AG08395 (cell line): ENCODE results near the gene ADCYAP1R1.
A peak's percentile ranks its signal among the peaks of the same experiment; 100 is the strongest.

Experiments used
- DNase-seq: peaks from one replicate; pipeline ENCODE4 v3.0.0; 2012; ENCODE audit warnings: mixed read lengths, low spot score

ADCYAP1R1 gene

GRCh38 chr7:31043051-31043471, 9.0 kb upstream of the ADCYAP1R1 start:
- DNase-seq, result no peak

- DNase-seq, result no peak
Measured at GRCh38 chr7:31044529-31044928, 7.6 kb upstream of the ADCYAP1R1 start.

DNA sequence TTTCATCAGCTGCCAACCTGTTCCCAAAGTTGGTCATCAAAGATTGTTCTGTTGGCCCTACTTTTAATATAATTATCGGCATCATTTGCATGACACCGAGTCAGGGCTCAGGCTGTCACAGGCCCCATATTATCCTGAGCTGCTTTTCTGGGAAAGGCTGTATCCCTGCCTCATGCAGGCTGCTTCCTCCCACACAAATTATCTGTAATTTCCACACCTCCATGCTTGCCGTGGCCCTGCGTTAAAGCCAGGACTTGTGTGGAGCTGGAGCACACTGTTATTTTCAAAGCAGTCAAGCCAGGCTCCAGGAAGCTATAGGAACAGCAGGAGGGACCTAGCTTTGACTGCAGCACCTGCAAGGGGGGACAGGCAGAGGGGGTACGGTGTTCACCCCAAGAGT, 5.4 kb upstream of the ADCYAP1R1 start:
- DNase-seq, result no peak

DNA sequence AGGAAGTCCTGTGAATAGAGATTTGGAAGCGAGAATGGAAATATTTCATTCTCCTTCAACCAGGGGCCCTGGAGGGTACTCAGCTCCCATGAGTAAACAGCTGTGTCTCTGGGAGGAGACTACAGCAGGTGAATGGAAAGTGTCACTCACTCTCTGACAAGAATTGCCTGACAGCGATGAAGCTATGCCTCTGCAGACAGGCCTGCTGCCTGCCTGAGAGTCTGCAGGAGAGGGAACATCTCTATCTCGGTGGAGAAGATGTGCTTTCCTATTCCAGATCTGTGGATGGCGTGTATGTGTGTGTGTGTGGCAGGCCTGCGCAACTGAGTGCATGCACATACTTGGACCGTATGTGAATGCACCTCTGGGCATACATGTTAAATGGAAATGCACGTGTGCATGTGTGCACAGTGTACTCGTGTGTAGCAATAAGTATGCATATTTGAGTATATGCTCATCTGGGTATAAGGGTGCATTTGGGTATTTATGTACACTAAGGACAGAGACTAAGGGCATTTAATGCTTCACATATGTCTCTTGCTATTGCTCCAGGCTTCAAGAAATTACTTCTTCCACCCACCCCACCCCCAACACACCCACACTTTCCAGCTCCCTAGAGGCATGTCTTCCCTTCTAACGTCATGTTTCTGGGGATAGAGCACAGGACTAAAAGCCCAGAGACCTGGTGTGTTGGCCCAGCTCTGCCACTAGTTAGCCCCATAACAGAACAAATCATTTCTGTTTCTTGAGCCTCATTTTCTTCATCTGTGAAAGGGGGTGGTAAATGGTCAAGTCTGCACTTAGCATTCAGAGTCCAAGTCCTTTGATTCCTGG, 4.6 kb upstream of the ADCYAP1R1 start:
- no peak for DNase-seq

DNA sequence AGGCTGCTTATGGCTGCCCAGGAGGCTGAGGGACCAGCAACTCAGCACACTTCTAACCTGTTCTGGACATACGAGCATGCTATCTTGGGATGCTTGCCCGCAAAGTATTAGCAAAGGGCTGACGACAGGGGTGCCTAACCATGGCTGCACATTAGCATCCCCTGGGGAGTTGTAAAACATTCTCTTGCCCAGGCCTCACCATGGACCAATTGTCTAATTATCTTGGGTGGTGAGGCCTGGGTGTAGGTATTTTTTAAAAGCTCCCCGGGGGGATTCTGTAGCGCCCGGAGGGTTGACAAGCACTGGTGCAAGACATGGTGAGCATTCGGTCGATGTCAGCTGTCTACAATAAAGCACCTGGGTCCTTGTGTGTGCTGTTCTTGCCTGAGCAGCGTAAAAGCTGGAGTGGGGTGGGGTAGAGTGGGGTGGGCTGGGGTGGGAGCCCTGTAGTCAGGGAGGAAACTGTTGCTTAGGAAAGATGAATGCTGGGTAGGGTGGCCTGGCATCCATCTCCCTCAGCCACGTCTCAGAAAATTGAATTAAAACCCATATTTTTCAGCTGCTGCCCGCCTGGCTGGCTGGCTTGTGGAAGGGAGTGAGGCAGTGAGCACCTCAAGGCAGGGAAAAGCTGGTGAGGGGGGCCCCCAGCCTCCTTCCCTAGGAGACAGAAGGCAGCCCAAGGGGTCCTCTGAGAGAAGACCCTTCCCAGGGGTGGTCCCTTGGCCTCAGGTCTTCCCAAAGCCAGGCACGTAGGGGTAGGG, 2.9 kb upstream of the ADCYAP1R1 start:
- DNase-seq, result no peak

DNA sequence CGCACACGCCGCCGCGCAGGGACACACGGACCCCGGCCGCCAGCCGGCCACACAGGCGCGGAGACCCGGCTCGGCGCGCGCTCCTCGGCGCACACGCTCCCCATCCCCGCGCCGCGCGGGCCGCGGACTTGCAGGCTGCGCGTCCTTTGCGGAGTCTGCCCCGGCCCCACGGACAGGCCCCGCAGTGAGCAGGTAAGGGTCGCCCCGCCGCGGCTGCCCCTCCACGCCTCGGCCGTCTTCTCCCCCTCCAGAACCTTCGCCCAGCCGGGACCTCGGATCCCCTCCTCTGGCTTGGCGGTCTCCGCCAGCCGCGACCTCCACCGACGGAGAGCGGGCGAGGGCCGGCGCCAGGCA, 356 bp downstream of the ADCYAP1R1 start:
- DNase-seq, result no peak

GRCh38 chr7:31052841-31053601, 913 bp downstream of the ADCYAP1R1 start:
- DNase-seq, result no peak

GRCh38 chr7:31053986-31054385, 1.9 kb downstream of the ADCYAP1R1 start:
- no peak for DNase-seq

DNA sequence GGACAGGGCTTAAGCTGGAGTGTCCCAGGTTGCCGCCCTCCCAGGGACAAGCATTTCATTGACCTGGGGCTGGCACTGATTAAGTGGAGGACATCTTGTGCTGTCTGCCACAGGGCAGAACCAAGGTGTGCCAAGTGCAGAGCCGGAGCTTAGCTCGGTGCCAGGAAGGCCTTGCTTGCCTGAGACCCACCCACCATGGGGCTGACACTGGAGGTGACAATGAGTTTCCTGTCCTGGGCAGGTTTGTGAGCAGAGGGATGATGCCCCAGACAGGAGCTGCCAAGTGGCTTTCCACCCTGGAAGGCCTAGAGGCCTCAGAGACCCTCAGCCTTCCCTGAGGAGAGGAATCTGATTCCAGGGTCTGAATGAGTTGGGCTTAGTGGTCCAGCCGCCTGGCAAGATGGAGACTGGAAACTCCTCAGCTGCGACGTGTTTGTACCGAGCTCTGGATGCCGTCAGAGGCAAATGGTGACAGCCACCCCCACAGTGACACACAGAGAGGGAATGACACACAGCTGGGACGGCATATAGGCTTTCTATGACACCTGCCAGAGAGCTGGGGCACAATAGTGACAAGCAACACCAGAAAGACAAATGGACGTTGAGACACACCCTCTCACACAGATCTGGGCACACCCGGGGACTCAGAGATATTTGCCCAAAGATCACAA, 2.6 kb downstream of the ADCYAP1R1 start:
- no peak for DNase-seq

GRCh38 chr7:31055471-31055870, 3.4 kb downstream of the ADCYAP1R1 start:
- no peak for DNase-seq

- no peak for DNase-seq
Measured at GRCh38 chr7:31056775-31057346, 4.8 kb downstream of the ADCYAP1R1 start.

DNA sequence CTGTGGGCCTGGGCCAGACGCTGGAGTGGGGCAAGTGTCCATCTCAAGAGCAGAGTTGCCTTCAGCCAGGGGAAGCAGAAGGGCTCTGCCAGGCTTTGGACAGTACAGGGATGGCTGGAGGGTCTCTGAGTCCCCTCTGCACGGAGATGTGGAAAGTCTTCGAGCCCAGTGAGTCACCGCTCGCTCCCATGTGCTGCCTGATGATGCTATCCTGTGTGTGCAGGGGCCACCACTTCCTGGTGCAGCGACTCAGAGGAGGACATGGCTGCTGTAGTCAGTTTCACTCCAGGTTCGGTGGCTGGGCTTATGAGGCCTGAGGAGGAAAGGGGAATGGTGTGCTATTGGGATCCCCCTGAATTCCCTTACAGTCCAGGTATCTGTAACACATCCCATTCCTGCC, 6.0 kb downstream of the ADCYAP1R1 start:
- peak; percentile 30 for DNase-seq

- no peak for DNase-seq
Measured at GRCh38 chr7:31058688-31059087, 6.6 kb downstream of the ADCYAP1R1 start.

DNA sequence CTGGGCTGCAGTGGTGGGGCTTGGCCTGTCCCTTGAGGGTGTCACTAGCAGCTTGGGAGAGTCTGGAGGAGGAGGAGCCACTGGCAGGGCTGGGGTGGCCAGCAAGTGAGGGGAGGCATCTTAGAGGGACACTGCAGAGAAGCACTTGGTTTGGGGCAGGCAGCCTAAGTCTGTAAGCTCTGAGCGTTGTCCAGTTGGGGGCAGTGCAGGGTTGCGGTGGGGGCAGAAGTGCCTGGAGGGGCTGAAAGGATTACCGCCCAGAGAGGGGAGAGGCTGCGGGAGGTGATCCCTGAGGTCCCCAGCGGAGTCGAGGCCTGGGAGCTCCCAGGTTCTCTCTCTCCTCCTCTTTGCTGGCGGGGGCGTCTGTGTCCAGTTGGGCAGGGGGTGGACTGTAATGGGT, 7.4 kb downstream of the ADCYAP1R1 start:
- DNase-seq, result no peak

- DNase-seq, result no peak
Measured at GRCh38 chr7:31061185-31061584, 9.1 kb downstream of the ADCYAP1R1 start.

DNA sequence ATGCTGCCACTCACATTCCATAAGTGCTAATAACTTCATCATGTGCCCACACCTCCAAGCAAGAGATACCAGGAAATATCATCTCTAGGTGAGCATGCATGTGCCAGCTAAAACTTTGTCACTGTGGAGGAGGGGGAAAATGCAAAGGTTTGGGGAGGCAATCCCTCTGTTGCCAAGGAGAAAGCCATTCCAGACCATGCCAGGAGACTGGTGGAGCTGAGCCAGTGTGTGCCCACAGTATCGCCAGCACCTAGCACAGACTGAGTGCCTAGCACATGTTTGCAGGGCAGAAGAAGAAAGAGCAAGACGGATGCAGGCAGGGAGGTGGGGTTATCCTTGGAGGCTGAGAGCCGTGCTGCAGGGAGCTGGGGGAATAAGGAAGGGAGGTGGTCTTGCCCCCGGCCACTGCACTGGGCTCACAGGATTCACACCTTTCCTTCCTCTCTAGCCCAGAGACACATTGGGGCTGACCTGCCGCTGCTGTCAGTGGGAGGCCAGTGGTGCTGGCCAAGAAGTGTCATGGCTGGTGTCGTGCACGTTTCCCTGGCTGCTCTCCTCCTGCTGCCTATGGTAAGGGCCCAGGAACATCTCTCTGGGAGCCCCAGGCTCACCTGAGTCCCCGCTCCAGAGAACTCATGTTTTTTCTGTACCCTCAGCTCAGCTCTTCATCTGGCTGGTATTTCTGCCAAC, 10.8 kb downstream of the ADCYAP1R1 start:
- no peak for DNase-seq

- DNase-seq, result no peak
Measured at GRCh38 chr7:31065021-31065593, 13.0 kb downstream of the ADCYAP1R1 start.

GRCh38 chr7:31065840-31066239, 13.7 kb downstream of the ADCYAP1R1 start:
- DNase-seq, result no peak

DNA sequence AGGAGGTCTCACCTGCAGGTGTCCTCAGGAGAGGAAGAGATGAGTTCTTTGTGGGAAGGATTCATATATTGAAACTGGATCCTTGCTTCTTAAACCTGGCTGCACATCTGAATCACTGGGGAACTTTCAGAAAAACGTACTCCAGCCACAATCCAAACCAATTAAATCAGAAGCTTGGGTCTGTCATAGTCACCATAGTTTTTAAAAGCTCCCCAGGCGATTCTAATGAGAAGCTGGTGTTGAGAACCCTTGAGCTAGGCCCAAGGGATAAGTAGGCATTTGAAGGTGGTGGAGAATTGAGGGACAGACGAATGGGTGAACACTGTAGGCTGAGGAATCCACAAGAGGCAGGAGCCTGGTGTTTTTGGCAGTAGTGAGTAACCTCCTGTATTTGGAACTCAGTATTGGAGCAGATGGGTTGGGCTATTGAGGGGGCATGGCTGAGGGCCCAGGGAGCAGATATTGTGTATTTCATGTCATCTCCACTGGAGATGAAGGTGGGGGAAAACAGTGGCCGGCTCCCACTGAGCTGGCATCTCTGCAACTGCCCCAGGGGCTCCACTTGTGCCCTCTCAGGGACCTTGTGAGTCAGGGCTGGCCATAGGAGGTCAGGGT, 14.5 kb downstream of the ADCYAP1R1 start:
- DNase-seq, result no peak

DNA sequence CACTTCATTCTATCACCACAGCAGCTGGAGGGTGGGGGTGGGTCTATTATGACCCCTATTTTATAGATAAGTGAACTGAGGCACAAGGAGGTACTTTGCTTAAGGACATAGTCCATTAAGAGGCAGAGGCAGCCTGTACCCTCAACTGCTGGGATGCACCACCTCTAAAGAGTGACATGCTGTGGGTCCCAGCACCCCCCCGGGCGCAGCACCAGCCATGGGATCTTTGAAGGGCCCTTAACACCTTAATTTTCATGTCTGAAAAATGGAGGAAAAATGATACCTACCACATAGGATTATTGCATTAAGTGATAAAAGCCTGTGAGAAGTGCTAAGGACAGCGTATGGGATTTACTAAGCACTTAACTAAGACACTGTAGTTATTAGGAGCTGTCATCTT, 15.4 kb downstream of the ADCYAP1R1 start:
- no peak for DNase-seq
